Transverse colon (tissue), 4 donors: ENCODE data around the gene BTBD2. TPM values are rescaled to one million over a fixed set of nuclear protein-coding genes. Genes with fewer than 3 reads are reported as not detected.

Experiments
- DNase-seq: peaks from one replicate; pipeline ENCODE4 v3.0.0-alpha.2; 2019
- H3K27ac ChIP-seq, 4 donors: fragments of 200-600 bp; sonication (generic); 2 replicates each; pipeline ENCODE4 v1.5.1; 2016 to 2018; ENCODE audit warnings: inconsistent platforms in 4 of 4
- H3K27me3 ChIP-seq: fragments of 200-600 bp; sonication (generic); 2 replicates; pipeline ENCODE4 v1.5.1; 2017; ENCODE audit warnings: inconsistent platforms
- H3K36me3 ChIP-seq, 4 donors: fragments of 200-600 bp; sonication (generic); 2 replicates each; pipeline ENCODE4 v1.5.1; 2017 to 2019; ENCODE audit warnings: inconsistent platforms in 4 of 4
- H3K4me1 ChIP-seq, 4 donors: fragments of 200-600 bp; sonication (generic); 2 replicates each; pipeline ENCODE4 v1.5.1; 2017 to 2020; ENCODE audit warnings: inconsistent platforms in 4 of 4
- H3K4me3 ChIP-seq, 4 donors: fragments of 200-600 bp; sonication (generic); 1 replicate in 1 of 4; 2 replicates in 3 of 4; pipeline versions ENCODE4 v1.5.1 to v1.6.1; 2017 to 2019; ENCODE audit warnings: inconsistent platforms in 4 of 4
- H3K9me3 ChIP-seq, 2 donors: fragments of 200-600 bp; sonication (generic); 2 replicates each; pipeline ENCODE4 v1.5.1; 2017 to 2019; ENCODE audit warnings: inconsistent platforms in 2 of 2
- EP300 ChIP-seq: sonication (generic); formaldehyde crosslinking; IDR thresholded peaks from one replicate; pipeline ENCODE4 v1.6.1; 2017; ENCODE audit warnings: antibody characterized with exemption, low read depth
- POLR2A ChIP-seq: fragments of 450-650 bp; IDR thresholded peaks from one replicate; pipeline ENCODE4 v1.6.1; 2016; ENCODE audit warnings: antibody characterized with exemption, mild to moderate bottlenecking, moderate library complexity
- POLR2AphosphoS5 ChIP-seq, 3 donors: sonication (generic); formaldehyde crosslinking; IDR thresholded peaks; one replicate each; pipeline ENCODE4 v1.6.1; 2016; ENCODE audit warnings: antibody characterized with exemption in 3 of 3
- WGBS, 2 donors: methylation state at CpG; one replicate each; pipeline ENCODE4 v1.1.5; 2018; ENCODE audit warnings: low coverage in 1 of 2; 5-methylcytosine and 5-hydroxymethylcytosine counted together
- in situ Hi-C, 4 donors: fragments of 200-750 bp; cut with MboI; loops; one replicate each; pipeline versions ENCODE4 v1.15.0 to v1.15.1; 2017; ENCODE audit warnings: low sequenced_read_pairs in 3 of 4, low pct_ligation_motif_present in 1 of 4, low pct_unique_long_range_greater_than_20kb in 1 of 4
- intact Hi-C: fragments of 100-400 bp; cut with DNase I; formaldehyde crosslinking; loops from one replicate; pipeline ENCODE4 v1.15.1; 2023; ENCODE audit warnings: low total_unique reads
- total RNA-seq, 4 donors: library from RNA; depleted of rRNA; stranded (reverse); fragments of >200 nt; gene quantifications; one replicate each; pipeline ENCODE4 v1.1.0, GENCODE V29; 2016
- TF ChIP-seq, protein P1 (sequence below), 5 experiments: fragments of 200-600 bp in 3 of 5; fragments of 450-650 bp in 2 of 5; sonication (generic) in 3 of 5; IDR thresholded peaks; 1 replicate in 2 of 5; 2 replicates in 3 of 5; pipeline ENCODE4 v1.5.1; 2016 to 2017; ENCODE audit warnings: antibody characterized with exemption in 5 of 5, inconsistent platforms in 3 of 5, mild to moderate bottlenecking in 2 of 5, moderate library complexity in 1 of 5

The BTBD2 gene
- total RNA-seq, 4 donors from 2014 or later, result 66.7 to 88.6 (median 84.4) TPM

DNA sequence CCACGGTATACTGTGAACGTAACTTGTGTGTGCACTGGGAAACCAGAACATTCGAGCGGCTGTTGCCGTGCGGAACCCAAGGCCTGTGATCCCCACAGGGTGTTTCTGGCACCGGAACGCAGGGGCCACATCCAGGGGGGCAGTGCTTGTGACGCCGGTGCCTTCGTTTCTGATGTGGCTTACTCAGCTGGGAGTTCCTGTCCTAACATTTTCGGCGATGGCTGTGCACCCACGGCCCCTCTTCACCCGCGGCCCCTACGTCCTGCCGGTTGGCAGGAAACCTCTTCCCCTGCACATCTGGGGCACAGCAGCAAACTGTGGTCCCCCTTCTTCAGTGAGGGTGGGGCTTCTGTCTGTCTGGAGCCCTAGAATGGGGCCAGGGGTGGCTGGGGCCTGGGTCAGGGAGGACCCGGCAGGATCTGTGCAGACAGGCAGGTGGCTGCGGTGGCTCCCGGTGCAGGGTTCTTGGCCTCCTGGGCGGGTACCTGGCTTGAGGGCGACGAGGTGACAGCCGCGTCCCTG is 48.4 kb downstream of the BTBD2 start:
- no peak for DNase-seq
- in situ Hi-C loops (no loop called here), intact Hi-C loops (no loop called here)
- H3K4me1 ChIP-seq, result no peaks in the 10 kb centered on the region
- H3K9me3 ChIP-seq, result no peaks in the 10 kb centered on the region
- no peak overlapping the region for H3K4me3 ChIP-seq
- 81% methylated on average over 26 of the region's 26 CpGs; no CpG with 5 or more reads in 1 of the 2 donors for WGBS, 2 donors
- H3K27me3 ChIP-seq, result no peaks in the 10 kb centered on the region
- no peak overlapping the region for H3K27ac ChIP-seq
- H3K36me3 ChIP-seq, result no peaks in the 10 kb centered on the region
- TF ChIP-seq EP300 (no peak), POLR2AphosphoS5 (IDR thresholded peaks at IDR 0.05) (no peak), POLR2A (no peak)
- TF ChIP-seq, protein P1, sequence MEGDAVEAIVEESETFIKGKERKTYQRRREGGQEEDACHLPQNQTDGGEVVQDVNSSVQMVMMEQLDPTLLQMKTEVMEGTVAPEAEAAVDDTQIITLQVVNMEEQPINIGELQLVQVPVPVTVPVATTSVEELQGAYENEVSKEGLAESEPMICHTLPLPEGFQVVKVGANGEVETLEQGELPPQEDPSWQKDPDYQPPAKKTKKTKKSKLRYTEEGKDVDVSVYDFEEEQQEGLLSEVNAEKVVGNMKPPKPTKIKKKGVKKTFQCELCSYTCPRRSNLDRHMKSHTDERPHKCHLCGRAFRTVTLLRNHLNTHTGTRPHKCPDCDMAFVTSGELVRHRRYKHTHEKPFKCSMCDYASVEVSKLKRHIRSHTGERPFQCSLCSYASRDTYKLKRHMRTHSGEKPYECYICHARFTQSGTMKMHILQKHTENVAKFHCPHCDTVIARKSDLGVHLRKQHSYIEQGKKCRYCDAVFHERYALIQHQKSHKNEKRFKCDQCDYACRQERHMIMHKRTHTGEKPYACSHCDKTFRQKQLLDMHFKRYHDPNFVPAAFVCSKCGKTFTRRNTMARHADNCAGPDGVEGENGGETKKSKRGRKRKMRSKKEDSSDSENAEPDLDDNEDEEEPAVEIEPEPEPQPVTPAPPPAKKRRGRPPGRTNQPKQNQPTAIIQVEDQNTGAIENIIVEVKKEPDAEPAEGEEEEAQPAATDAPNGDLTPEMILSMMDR (IDR thresholded peaks at IDR 0.05), result no peak

DNA sequence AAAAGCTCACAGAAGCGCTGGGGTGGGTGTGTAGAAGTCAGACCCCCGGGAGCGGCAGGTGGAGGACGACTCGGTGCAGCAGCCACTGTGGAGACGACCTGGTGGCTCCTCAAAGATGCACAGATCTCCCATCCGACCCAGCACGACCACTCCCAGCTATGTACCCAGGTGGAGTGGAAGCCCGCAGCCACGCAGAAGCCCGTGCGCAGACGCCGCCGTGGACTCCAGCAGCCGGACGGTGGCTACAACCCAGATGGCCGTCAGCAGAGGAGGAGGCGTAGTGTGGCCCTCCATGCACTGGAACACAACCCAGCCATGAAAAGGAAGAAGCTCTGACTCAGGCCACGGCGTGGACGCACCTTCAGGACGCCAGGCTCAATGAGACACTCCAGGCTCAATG is 52.8 kb downstream of the BTBD2 start:
- in situ Hi-C loops, result no loop called here
- no peak for DNase-seq
- 92% methylated on average over 23 of the region's 23 CpGs; no CpG with 5 or more reads in 1 of the 2 donors for WGBS, 2 donors
- no peaks in the 10 kb centered on the region for H3K9me3 ChIP-seq
- intact Hi-C loops, result no loop called here
- no peaks in the 10 kb centered on the region for H3K36me3 ChIP-seq
- no peaks in the 10 kb centered on the region for H3K27me3 ChIP-seq
- H3K4me3 ChIP-seq, result no peak overlapping the region
- TF ChIP-seq, protein P1 (IDR thresholded peaks at IDR 0.05), result no peak
- TF ChIP-seq POLR2A (no peak), POLR2AphosphoS5 (IDR thresholded peaks at IDR 0.05) (no peak), EP300 (no peak)
- H3K4me1 ChIP-seq, result no peaks in the 10 kb centered on the region
- H3K27ac ChIP-seq, result no peak overlapping the region

DNA sequence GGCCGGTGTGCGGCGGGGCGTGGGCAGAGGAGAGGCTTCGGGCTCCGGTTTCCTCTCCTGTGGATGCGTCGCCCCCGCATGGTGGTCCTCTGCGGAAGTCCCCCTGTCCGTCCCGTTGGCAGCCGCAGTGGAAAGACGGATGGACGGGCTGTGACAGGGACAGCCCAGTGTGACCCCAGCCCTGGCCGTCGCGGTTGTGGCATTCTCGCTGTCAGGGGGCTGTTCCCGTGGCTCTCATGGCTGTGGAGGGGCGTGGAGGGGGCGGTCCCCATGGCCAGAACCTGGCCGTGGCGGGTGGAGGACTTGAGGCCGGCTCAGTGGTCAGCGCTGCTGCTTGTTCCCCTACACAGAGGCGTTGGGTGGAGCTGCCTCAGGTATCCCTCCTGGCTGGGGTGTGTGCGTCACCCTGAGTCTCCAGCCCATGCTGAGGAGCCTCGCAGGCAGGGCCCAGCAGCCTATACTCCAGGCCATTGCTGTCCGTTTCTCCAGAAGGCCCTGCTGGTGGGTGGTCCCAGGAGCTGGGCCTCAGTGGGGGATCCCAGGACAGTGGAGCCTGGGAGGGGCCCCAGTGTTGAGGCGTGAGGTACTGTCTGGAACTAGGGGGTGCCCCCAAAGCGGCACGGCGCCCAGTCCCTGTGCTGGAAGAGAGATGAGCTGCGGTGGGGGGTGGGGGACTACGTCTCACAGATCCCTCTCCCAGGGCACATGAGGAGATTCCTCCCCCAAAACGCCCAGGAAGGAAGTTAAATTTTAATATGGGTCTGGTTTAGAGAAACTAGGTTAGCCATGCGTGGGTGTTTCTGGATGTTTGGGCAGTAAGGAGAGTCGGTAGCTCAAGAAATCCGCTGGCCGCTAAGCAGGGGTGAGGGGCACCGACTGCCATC is 54.3 kb downstream of the BTBD2 start:
- in situ Hi-C loops, result no loop called here
- Histone ChIP-seq H3K27me3 (no peaks in the 10 kb centered on the region), H3K9me3 (no peaks in the 10 kb centered on the region), H3K27ac (no peak overlapping the region), H3K4me1 (peaks cover 0 to 5% (median 0%) of the 10 kb centered on the region in 4 donors), H3K4me3 (no peak overlapping the region), H3K36me3 (no peaks in the 10 kb centered on the region)
- TF ChIP-seq POLR2A (no peak), EP300 (no peak), POLR2AphosphoS5 (IDR thresholded peaks at IDR 0.05) (no peak)
- TF ChIP-seq, protein P1 (IDR thresholded peaks at IDR 0.05), result no peak
- 88% methylated on average over 38 of the region's 42 CpGs; no CpG with 5 or more reads in 1 of the 2 donors for WGBS, 2 donors
- intact Hi-C loops, result no loop called here
- DNase-seq, result no peak

DNA sequence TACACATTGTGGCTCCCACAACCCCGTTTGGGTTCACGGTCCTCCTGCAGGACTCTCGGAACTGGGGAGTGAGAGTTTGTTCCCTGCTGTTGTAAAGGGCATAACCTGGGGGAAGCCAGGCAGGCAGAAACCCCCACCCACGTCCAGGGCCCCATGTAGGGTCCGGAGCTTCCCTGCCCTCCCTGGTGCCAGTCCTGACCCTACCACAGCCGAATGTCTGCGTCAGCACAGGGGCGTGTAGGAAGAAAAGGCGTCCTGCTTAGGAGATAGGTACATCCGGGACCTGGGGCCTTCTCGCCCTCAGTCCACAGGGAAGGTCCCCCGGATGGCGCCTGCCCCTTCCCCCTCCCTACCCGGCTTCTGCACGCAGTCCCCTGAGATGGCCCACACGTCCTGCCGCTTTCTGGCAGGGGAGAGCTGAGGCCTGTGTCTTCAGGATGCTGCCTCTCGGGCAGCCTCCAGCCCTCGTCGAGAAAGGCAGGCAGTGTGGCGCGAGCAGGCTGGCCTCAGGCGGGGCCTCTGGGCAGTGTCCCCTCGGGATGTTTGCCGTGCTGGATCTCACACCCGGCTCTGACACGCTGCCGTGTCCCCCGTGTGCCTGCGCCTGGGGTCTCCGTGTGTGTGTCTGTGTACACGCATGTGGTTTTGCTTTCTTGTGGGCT is 55.5 kb downstream of the BTBD2 start:
- Histone ChIP-seq H3K27ac (no peak overlapping the region), H3K27me3 (no peaks in the 10 kb centered on the region), H3K4me3 (no peak overlapping the region), H3K36me3 (no peaks in the 10 kb centered on the region), H3K9me3 (no peaks in the 10 kb centered on the region), H3K4me1 (peaks cover 0 to 5% (median 0%) of the 10 kb centered on the region in 4 donors)
- intact Hi-C loops, result no loop called here
- no peak for DNase-seq
- TF ChIP-seq EP300 (no peak), POLR2A (no peak), POLR2AphosphoS5 (IDR thresholded peaks at IDR 0.05) (no peak)
- TF ChIP-seq, protein P1 (IDR thresholded peaks at IDR 0.05), result no peak
- in situ Hi-C loops, result no loop called here
- WGBS, 2 donors, result 94% methylated on average over 30 of the region's 32 CpGs; no CpG with 5 or more reads in 1 of the 2 donors
